Keratinocyte (primary cell): ENCODE data around the gene TXNRD1. TPM values are rescaled to one million over a fixed set of nuclear protein-coding genes. Genes with fewer than 3 reads are reported as not detected.
"Not testable (repeated sequence)": the region's sequence is repeated elsewhere in the genome, so short reads cannot be mapped to it uniquely, and the experiment has no call there.

Experiments used
- DNase-seq: peaks from one replicate; pipeline ENCODE4 v3.0.0-alpha.2; 2011; ENCODE audit warnings: low read depth, missing footprints, low spot score
- FAIRE-seq: peaks from 2 replicates; lab custom pipeline; 2011; peaks lifted over from hg19 to GRCh38; lab: Jason Lieb, UNC
- H2AFZ ChIP-seq: 2 replicates; pipeline ENCODE4 v1.6.0; 2012; ENCODE audit warnings: low read length, control low read depth, inconsistent platforms; ENCODE audit not compliant: control insufficient read depth
- H3K27ac ChIP-seq: 2 replicates; pipeline ENCODE4 v1.5.1; 2011; ENCODE audit warnings: low read length; ENCODE audit not compliant: control insufficient read depth, insufficient read depth
- H3K27me3 ChIP-seq: 3 replicates; pipeline ENCODE4 v1.6.0; 2011; ENCODE audit warnings: low read length; ENCODE audit not compliant: control insufficient read depth, insufficient read depth; ENCODE audit errors: extremely low read depth
- H3K36me3 ChIP-seq, 2 experiments: 2 replicates in 1 of 2; 3 replicates in 1 of 2; pipeline ENCODE4 v1.5.1; 2011; ENCODE audit warnings: low read length in 2 of 2, mild to moderate bottlenecking in 1 of 2; ENCODE audit not compliant: control insufficient read depth in 2 of 2, insufficient read depth in 2 of 2; ENCODE audit errors: extremely low read depth in 1 of 2
- H3K4me1 ChIP-seq: 3 replicates; pipeline ENCODE4 v1.5.1; 2011; ENCODE audit warnings: low read length; ENCODE audit not compliant: control insufficient read depth, insufficient read depth; ENCODE audit errors: extremely low read depth
- H3K4me2 ChIP-seq: 3 replicates; pipeline ENCODE4 v1.6.0; 2011; ENCODE audit warnings: low read depth, low read length; ENCODE audit not compliant: control insufficient read depth, insufficient read depth; ENCODE audit errors: extremely low read depth
- H3K4me3 ChIP-seq, 3 experiments: fragments of 200-600 bp in 1 of 3; sonication (generic) in 1 of 3; 2 replicates in 2 of 3; 3 replicates in 1 of 3; pipeline ENCODE4 v1.5.1; 2011 to 2016; ENCODE audit warnings: low read length in 3 of 3, mild to moderate bottlenecking in 3 of 3, control low read depth in 2 of 3, inconsistent platforms in 1 of 3, low read depth in 1 of 3, mixed read lengths in 1 of 3, mixed run types in 1 of 3, moderate library complexity in 1 of 3; ENCODE audit not compliant: control insufficient read depth in 2 of 3, insufficient read depth in 2 of 3; ENCODE audit errors: extremely low read depth in 1 of 3
- H3K79me2 ChIP-seq: 2 replicates; pipeline ENCODE4 v1.6.0; 2012; ENCODE audit warnings: low read length; ENCODE audit not compliant: control insufficient read depth, insufficient read depth
- H3K9ac ChIP-seq: 3 replicates; pipeline ENCODE4 v1.6.0; 2011; ENCODE audit warnings: low read length; ENCODE audit not compliant: control insufficient read depth, insufficient read depth; ENCODE audit errors: extremely low read depth
- H3K9me1 ChIP-seq: 3 replicates; pipeline ENCODE4 v1.6.0; 2011; ENCODE audit warnings: low read length; ENCODE audit not compliant: control insufficient read depth, insufficient read depth; ENCODE audit errors: extremely low read depth
- H3K9me3 ChIP-seq: 2 replicates; pipeline ENCODE4 v1.5.1; 2012; ENCODE audit warnings: low read depth, low read length; ENCODE audit not compliant: control insufficient read depth
- H4K20me1 ChIP-seq: 3 replicates; pipeline ENCODE4 v1.6.0; 2011; ENCODE audit warnings: low read length; ENCODE audit not compliant: control insufficient read depth, insufficient read depth; ENCODE audit errors: extremely low read depth
- CTCF ChIP-seq, 3 experiments: IDR thresholded peaks in 1 of 3; conservative IDR thresholded peaks in 1 of 3; optimal IDR thresholded peaks in 1 of 3; 2 replicates in 2 of 3; 3 replicates in 1 of 3; pipeline versions ENCODE3 to v1.5.1; 2011; ENCODE audit warnings: low read length in 3 of 3, mild to moderate bottlenecking in 3 of 3, moderate library complexity in 2 of 3, control low read depth in 1 of 3, inconsistent platforms in 1 of 3; ENCODE audit not compliant: insufficient read depth in 2 of 3; ENCODE audit errors: extremely low read depth in 1 of 3
- EZH2 ChIP-seq: IDR thresholded peaks from one replicate; pipeline ENCODE4 v1.6.1; 2012; ENCODE audit warnings: inconsistent platforms, mild to moderate bottlenecking, low read length, moderate library complexity
- dilution Hi-C: fragments of 300-500 bp; cut with MboI; formaldehyde crosslinking; loops from one replicate; pipeline ENCODE4 v1.7.0; 2020; ENCODE audit warnings: low sequenced_read_pairs; ENCODE audit not compliant: extremely low pct_ligation_motif_present
- polyA plus RNA-seq, 5 experiments: library from polyadenylated mRNA; depleted of rRNA in 3 of 5; stranded (reverse) in 3 of 5; stranded (forward) in 1 of 5; unstranded in 1 of 5; fragments of >200 nt; gene quantifications; 1 replicate in 1 of 5; 2 replicates in 3 of 5; 3 replicates in 1 of 5; pipeline versions ENCODE4 v1.2.1 to v1.2.3, GENCODE V29; 2011 to 2012; ENCODE audit warnings: missing spikeins in 2 of 5, low read depth in 1 of 5, low replicate concordance in 1 of 5

The TXNRD1 gene
- polyA plus RNA-seq, 1 donor (not counting 4 experiments of a cell fraction or from before 2014, with no cell fraction given), result 88.9 TPM

DNA sequence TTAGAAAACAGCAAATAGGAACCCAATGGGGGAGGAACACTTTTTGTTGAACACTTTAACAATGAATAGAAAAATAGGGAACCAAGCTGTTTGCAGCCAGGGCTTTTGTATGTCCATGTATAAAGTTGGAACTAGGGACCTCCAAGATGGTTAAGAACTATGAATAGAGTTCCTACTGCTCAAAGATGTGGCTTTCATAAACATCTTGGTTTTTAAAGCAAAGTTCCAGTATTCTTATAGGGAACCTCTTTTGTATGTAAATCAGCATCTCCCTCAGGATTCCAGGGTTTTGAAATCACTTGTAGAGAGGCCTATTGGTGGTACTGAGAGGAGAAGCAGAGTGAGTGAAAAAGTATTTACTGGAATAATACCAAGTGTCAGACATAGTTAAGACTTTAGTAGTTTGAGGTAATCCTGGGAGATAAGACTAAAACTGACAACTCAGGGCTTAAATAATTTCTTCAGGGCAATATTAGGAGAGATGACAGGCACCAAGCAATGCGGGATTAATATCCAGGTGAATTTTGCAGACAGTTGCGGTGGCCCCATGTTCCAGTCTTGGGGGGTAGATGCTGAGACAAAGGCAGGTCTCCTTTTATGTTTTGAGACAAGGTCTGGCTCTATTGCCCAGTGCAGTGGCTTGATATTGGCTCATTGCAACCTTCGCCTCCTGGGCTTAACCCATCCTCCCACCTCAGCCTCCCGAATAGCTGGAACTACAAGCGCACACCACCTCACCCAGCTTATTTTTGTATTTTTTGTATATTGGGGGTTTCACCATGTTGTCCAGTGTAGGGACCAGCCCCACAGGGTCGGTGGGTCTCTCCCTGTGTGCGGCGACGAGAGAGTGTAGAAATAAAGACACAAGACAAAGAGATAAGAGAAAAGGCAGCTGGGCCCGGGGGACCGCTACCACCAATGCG lies 77.6 kb downstream of the TXNRD1 start:
- no peaks in the 10 kb centered on the region for H3K27me3 ChIP-seq
- H3K4me2 ChIP-seq, result no peak overlapping the region
- H3K36me3 ChIP-seq, result peaks cover 15 to 47% of the 10 kb centered on the region in 2 experiments
- H4K20me1 ChIP-seq, result peaks cover 28% of the 10 kb centered on the region
- no peak overlapping the region for H2AFZ ChIP-seq
- peaks cover 92% of the 10 kb centered on the region for H3K79me2 ChIP-seq
- no peak overlapping the region for H3K27ac ChIP-seq
- no peaks in the 10 kb centered on the region for H3K9me3 ChIP-seq
- no peak overlapping the region for H3K9ac ChIP-seq
- no peak for TF ChIP-seq EZH2
- TF ChIP-seq CTCF (optimal IDR thresholded peaks at IDR 0.05 in 1 of 3, IDR thresholded peaks at IDR 0.05 in 1 of 3, conservative IDR thresholded peaks at IDR 0.05 in 1 of 3; ENCODE audit: extremely low read depth in 1 of 3, insufficient read depth in 2 of 3, low read length in 3 of 3), result no peak
- FAIRE-seq (no peak), DNase-seq (no peak)
- dilution Hi-C loops, result no loop called here
- no peak overlapping the region for H3K4me3 ChIP-seq
- H3K9me1 ChIP-seq, result no peaks in the 10 kb centered on the region
- peaks cover 42% of the 10 kb centered on the region for H3K4me1 ChIP-seq

- H3K4me3 ChIP-seq, FAIRE-seq, H2AFZ ChIP-seq, dilution Hi-C loops, H3K9me1 ChIP-seq, H3K27ac ChIP-seq, H3K27me3 ChIP-seq, DNase-seq, H3K9me3 ChIP-seq: not testable (repeated sequence)
- TF ChIP-seq CTCF (optimal IDR thresholded peaks at IDR 0.05 in 1 of 3, IDR thresholded peaks at IDR 0.05 in 1 of 3, conservative IDR thresholded peaks at IDR 0.05 in 1 of 3; ENCODE audit: extremely low read depth in 1 of 3, insufficient read depth in 2 of 3, low read length in 3 of 3), result peak in 2 of 3 experiments; percentile 18 to 28
- Histone ChIP-seq H3K36me3 (peaks cover 15 to 40% of the 10 kb centered on the region in 2 experiments), H3K79me2 (peaks cover 92% of the 10 kb centered on the region), H4K20me1 (peaks cover 25% of the 10 kb centered on the region), H3K9ac (peak overlapping the region; percentile 4), H3K4me1 (peaks cover 39% of the 10 kb centered on the region), H3K4me2 (peak overlapping the region; percentile 0)
Observed at GRCh38 chr12:104294158-104294859, 78.7 kb downstream of the TXNRD1 start.
